HG02885 (cell line): ENCODE results near the gene CDKN1A.

Experiments
- ATAC-seq: cut with Tn5 transposase; IDR thresholded peaks from one replicate; pipeline ENCODE4 v1.9.1; 2021; ENCODE audit warnings: mild to moderate bottlenecking; ENCODE audit not compliant: unreplicated experiment, poor library complexity

Gene CDKN1A

DNA sequence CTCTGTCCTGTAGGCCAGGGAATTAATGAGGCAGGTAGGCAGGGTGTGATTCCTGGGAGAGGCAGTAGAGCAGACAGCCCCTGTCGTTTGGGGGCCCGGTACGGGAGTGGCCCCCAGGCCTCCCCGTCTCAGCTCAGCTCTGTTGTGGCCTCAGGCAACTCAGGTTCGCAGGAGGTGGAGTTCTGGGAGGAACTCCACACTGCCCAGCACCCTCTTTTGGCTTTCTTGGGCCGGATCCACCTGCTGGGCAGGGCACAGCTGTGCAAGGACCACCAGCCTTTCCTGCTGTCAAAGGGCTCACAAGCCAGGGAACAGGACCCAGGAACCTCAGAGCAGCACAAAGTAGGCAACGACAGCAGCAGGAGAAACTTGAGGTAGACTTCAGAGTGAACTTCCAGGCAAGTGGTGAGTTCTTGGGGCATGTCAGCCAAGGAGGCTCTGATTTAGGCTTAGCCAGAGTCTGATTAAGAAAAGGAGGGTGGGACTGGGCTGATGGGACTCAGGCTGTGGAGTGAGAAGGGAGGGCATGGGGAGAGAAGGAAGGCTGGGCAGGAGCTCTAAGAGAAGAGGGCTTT, 56.1 kb downstream of the CDKN1A start:
- ATAC-seq, result no peak

GRCh38 chr6:36735110-36736071, 56.9 kb downstream of the CDKN1A start:
- no peak for ATAC-seq
